Neural cell (in vitro differentiated cells): ENCODE results near the gene SBNO2. TPM values are rescaled to one million over a fixed set of nuclear protein-coding genes. Genes with fewer than 3 reads are reported as not detected.
A peak's percentile ranks its signal among the peaks of the same experiment; 100 is the strongest.

ENCODE experiments used
- H2AFZ ChIP-seq: fragments of 200-600, 300-800 bp; sonication (generic), shearing (Covaris generic); 2 replicates; pipeline ENCODE4 v1.6.0; 2014; ENCODE audit warnings: low read depth, mild to moderate bottlenecking, antibody characterized with exemption, low read length, moderate library complexity
- H3F3A ChIP-seq: fragments of 200-600 bp; shearing (Covaris generic); 2 replicates; pipeline ENCODE4 v1.6.1; 2016; ENCODE audit warnings: mild to moderate bottlenecking, moderate library complexity, mixed read lengths, antibody characterized with exemption, low read length; ENCODE audit not compliant: insufficient read depth, poor library complexity, severe bottlenecking
- H3K27ac ChIP-seq: fragments of 200-600, 300-800 bp; sonication (generic), shearing (Covaris generic); 2 replicates; pipeline ENCODE4 v1.5.1; 2014; ENCODE audit warnings: mild to moderate bottlenecking, low read length, moderate library complexity
- H3K27me3 ChIP-seq: fragments of 300-800, 200-600 bp; sonication (generic), shearing (Covaris generic); 2 replicates; pipeline ENCODE4 v1.6.0; 2014; ENCODE audit warnings: mild to moderate bottlenecking, low read depth, low read length, moderate library complexity; ENCODE audit not compliant: insufficient read depth
- H3K36me3 ChIP-seq: fragments of 300-800, 200-600 bp; sonication (generic), shearing (Covaris generic); 2 replicates; pipeline ENCODE4 v1.5.1; 2014; ENCODE audit warnings: mild to moderate bottlenecking, antibody characterized with exemption, low read length, moderate library complexity; ENCODE audit not compliant: insufficient read depth
- H3K4me2 ChIP-seq: fragments of 300-800, 200-600 bp; sonication (generic), shearing (Covaris generic); 2 replicates; pipeline ENCODE4 v1.6.0; 2014; ENCODE audit warnings: mild to moderate bottlenecking, low read length
- H3K4me3 ChIP-seq: fragments of 300-800, 200-600 bp; sonication (generic), shearing (Covaris generic); 2 replicates; pipeline ENCODE4 v1.5.1; 2014; ENCODE audit warnings: mild to moderate bottlenecking, low read length, moderate library complexity
- H3K79me2 ChIP-seq: fragments of 200-600 bp; shearing (Covaris generic); replicated peaks from 2 replicates; pipeline ENCODE4 v1.6.0; 2014; ENCODE audit warnings: mild to moderate bottlenecking, low read length, moderate library complexity; ENCODE audit not compliant: insufficient read depth
- H3K9ac ChIP-seq: fragments of 300-800, 200-600 bp; sonication (generic), shearing (Covaris generic); 2 replicates; pipeline ENCODE4 v1.6.1; 2016; ENCODE audit warnings: mild to moderate bottlenecking, low read length, mixed read lengths
- H3K9me2 ChIP-seq: fragments of 200-600 bp; shearing (Covaris generic); 2 replicates; pipeline ENCODE4 v1.6.1; 2016; ENCODE audit warnings: mild to moderate bottlenecking, low read length, mixed read lengths; ENCODE audit not compliant: insufficient read depth
- H3K9me3 ChIP-seq: fragments of 200-600, 300-800 bp; sonication (generic), shearing (Covaris generic); 2 replicates; pipeline ENCODE4 v1.6.1; 2016; ENCODE audit warnings: mild to moderate bottlenecking, mixed run types, low read length, moderate library complexity, mixed read lengths
- H4K20me1 ChIP-seq: fragments of 200-600 bp; shearing (Covaris generic); 2 replicates; pipeline ENCODE4 v1.6.1; 2016; ENCODE audit warnings: mild to moderate bottlenecking, mixed run types; ENCODE audit not compliant: insufficient read depth
- CTCF ChIP-seq: fragments of 450-650 bp; IDR thresholded peaks from 2 replicates; pipeline ENCODE4 v1.5.1; 2014; ENCODE audit warnings: antibody characterized with exemption, mild to moderate bottlenecking, moderate library complexity; ENCODE audit not compliant: poor library complexity, severe bottlenecking
- EP300 ChIP-seq: fragments of 450-650 bp; conservative IDR thresholded peaks from 2 replicates; pipeline ENCODE4 v1.6.1; 2014; ENCODE audit warnings: antibody characterized with exemption, mild to moderate bottlenecking, moderate library complexity; ENCODE audit not compliant: poor library complexity, severe bottlenecking
- EZH2 ChIP-seq: fragments of 200-600, 300-800 bp; shearing (Covaris generic), sonication (generic); IDR thresholded peaks from 2 replicates; pipeline ENCODE4 v1.6.1; 2014; ENCODE audit warnings: antibody characterized with exemption, low read length, borderline replicate concordance, mild to moderate bottlenecking; ENCODE audit not compliant: insufficient read depth, poor library complexity, severe bottlenecking
- MXI1 ChIP-seq: fragments of 450-650 bp; conservative IDR thresholded peaks from 2 replicates; pipeline ENCODE4 v1.6.1; 2014; ENCODE audit warnings: antibody characterized with exemption, mild to moderate bottlenecking; ENCODE audit not compliant: poor library complexity, severe bottlenecking
- POLR2AphosphoS5 ChIP-seq: IDR thresholded peaks from 2 replicates; pipeline ENCODE4 v1.6.1; 2012
- RAD21 ChIP-seq: fragments of 450-650 bp; conservative IDR thresholded peaks from 2 replicates; pipeline ENCODE4 v1.6.1; 2014; ENCODE audit warnings: antibody characterized with exemption, mild to moderate bottlenecking, moderate library complexity
- REST ChIP-seq: IDR thresholded peaks from 2 replicates; pipeline ENCODE4 v1.6.1; 2012; ENCODE audit warnings: borderline replicate concordance
- SMC3 ChIP-seq: fragments of 450-650 bp; conservative IDR thresholded peaks from 2 replicates; pipeline ENCODE4 v1.6.1; 2014; ENCODE audit warnings: antibody characterized with exemption, mild to moderate bottlenecking, moderate library complexity; ENCODE audit not compliant: poor library complexity
- TAF1 ChIP-seq: IDR thresholded peaks from 2 replicates; pipeline ENCODE4 v1.6.1; 2012; ENCODE audit warnings: low read depth
- polyA plus RNA-seq: library from polyadenylated mRNA; depleted of rRNA; stranded (reverse); fragments of >200 nt; gene quantifications from 2 replicates; pipeline ENCODE4 v1.2.3, GENCODE V29; 2014

Gene SBNO2
- polyA plus RNA-seq, 1 donor from 2014 or later: 4.8 TPM

- H3F3A ChIP-seq: no peaks in the 10 kb centered on the region
- H3K9me3 ChIP-seq: no peaks in the 10 kb centered on the region
- peak overlapping the region; percentile 95 for H3K4me3 ChIP-seq
- no peaks in the 10 kb centered on the region for H3K27me3 ChIP-seq
- H3K36me3 ChIP-seq: no peaks in the 10 kb centered on the region
- no peaks in the 10 kb centered on the region for H4K20me1 ChIP-seq
- TF ChIP-seq EP300 (no peak), EZH2 (no peak), SMC3 (peak; percentile 5), TAF1 (no peak), REST (no peak), RAD21 (no peak)
- H3K27ac ChIP-seq: peak overlapping the region; percentile 59
- H3K4me2 ChIP-seq: no peak overlapping the region
- H3K9me2 ChIP-seq: no peaks in the 10 kb centered on the region
- H3K79me2 ChIP-seq: peaks cover 4% of the 10 kb centered on the region
- no peak overlapping the region for H2AFZ ChIP-seq
- H3K9ac ChIP-seq: peak overlapping the region; percentile 44
These were observed 70.8 kb downstream of the SBNO2 start for GRCh38 chr19:1103132-1103707.

DNA sequence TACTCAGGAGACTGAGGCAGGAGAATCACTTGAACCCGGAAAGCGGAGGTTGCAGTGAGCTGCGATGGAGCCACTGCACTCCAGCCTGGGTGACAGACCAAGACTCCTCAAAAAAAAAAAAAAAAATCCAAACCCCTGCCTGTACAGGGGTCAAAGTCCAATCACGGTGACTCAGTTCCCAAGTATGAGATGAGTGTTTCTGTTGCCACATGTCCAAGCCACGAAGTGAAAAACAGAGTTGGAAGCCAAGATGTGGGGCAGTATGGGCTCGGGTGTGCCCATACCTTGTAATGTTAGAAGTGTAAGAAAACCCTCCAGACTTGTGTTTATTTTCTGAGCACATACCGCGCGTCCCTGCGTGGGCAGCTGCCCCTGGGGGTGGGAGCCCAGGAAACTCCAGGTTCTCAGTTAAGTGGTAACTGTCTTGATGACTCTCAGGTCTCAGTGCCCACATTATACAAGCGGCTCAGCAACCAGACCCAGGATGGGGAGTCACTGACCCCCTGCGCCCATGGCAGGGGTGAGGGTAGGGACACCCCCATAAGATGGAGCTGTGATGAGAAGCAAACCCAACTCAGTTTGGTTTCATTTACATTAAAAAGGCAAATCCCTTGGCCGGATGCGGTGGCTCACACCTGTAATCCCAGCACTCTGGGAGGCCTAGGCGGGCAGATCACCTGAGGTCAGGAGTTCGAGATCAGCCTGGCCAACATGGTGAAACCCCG lies 71.5 kb downstream of the SBNO2 start:
- Histone ChIP-seq H2AFZ (no peak overlapping the region), H3K4me2 (no peak overlapping the region), H3K27me3 (no peaks in the 10 kb centered on the region), H3F3A (no peaks in the 10 kb centered on the region), H3K27ac (no peak overlapping the region), H3K4me3 (no peak overlapping the region), H3K9me3 (no peaks in the 10 kb centered on the region), H3K9ac (no peak overlapping the region), H3K9me2 (no peaks in the 10 kb centered on the region), H3K36me3 (no peaks in the 10 kb centered on the region), H3K79me2 (peaks cover 4% of the 10 kb centered on the region), H4K20me1 (no peaks in the 10 kb centered on the region)
- TF ChIP-seq EP300: no peak
- TF ChIP-seq TAF1: no peak
- TF ChIP-seq CTCF: no peak
- TF ChIP-seq POLR2AphosphoS5: no peak
- no peak for TF ChIP-seq RAD21
- TF ChIP-seq EZH2: no peak
- TF ChIP-seq MXI1: no peak
- TF ChIP-seq REST: no peak
- TF ChIP-seq SMC3: no peak
